DOHH2 (cell line): ENCODE data around the gene GSK3B.

Source experiments
- EZH2phosphoT487 ChIP-seq: fragments of 200-600 bp; sonication (generic); IDR thresholded peaks from 2 replicates; pipeline ENCODE4 v1.6.1; 2017; ENCODE audit warnings: borderline replicate concordance, mild to moderate bottlenecking, antibody characterized with exemption, low read length, moderate library complexity, mixed read lengths
- TF ChIP-seq, protein P1 (sequence below): fragments of 200-600 bp; sonication (generic); IDR thresholded peaks from one replicate; pipeline ENCODE4 v1.5.1; 2014; ENCODE audit warnings: antibody characterized with exemption, mild to moderate bottlenecking, low read depth, low read length; ENCODE audit not compliant: poor library complexity, severe bottlenecking

DNA sequence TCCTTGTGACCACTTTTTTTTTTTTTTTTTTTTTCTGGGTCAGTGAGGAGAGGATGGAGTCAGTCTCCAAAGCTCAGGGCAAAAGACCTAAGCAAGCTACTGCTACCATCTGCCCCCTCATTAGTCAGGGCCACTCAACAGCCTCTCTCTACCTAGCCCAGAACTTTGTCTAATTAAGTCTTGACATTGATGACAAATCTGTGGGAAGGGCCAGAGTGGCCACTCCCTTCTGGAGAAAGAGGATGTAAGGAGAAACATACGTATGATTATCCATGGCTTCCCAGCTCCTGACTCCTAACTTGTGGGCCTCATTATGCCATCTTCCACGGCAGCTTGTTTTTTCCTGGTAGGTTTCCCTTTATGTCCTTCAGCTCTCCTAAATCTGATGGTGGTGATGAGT, 274.4 kb downstream of the GSK3B start:
- TF ChIP-seq, protein P1, sequence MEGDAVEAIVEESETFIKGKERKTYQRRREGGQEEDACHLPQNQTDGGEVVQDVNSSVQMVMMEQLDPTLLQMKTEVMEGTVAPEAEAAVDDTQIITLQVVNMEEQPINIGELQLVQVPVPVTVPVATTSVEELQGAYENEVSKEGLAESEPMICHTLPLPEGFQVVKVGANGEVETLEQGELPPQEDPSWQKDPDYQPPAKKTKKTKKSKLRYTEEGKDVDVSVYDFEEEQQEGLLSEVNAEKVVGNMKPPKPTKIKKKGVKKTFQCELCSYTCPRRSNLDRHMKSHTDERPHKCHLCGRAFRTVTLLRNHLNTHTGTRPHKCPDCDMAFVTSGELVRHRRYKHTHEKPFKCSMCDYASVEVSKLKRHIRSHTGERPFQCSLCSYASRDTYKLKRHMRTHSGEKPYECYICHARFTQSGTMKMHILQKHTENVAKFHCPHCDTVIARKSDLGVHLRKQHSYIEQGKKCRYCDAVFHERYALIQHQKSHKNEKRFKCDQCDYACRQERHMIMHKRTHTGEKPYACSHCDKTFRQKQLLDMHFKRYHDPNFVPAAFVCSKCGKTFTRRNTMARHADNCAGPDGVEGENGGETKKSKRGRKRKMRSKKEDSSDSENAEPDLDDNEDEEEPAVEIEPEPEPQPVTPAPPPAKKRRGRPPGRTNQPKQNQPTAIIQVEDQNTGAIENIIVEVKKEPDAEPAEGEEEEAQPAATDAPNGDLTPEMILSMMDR = no peak
- no peak for TF ChIP-seq EZH2phosphoT487
